GM21367 (cell line): ENCODE data around the gene TMEM184A.

Experiments
- ATAC-seq: cut with Tn5 transposase; IDR thresholded peaks from one replicate; pipeline ENCODE4 v1.9.1; 2021; ENCODE audit not compliant: unreplicated experiment

The TMEM184A gene

GRCh38 chr7:1555813-1556543 lies at the start of gene TMEM184A:
TSS of gene TMEM184A (minus strand) at chr7:1556205. CDS start at chr7:1555484, 721 bp downstream.
- no peak for ATAC-seq

- no peak for ATAC-seq
These were observed 48.4 kb upstream of the TMEM184A start for GRCh38 chr7:1604383-1604782.

- ATAC-seq, result no peak
These were observed 47.6 kb upstream of the TMEM184A start for GRCh38 chr7:1603346-1604225.

- no peak for ATAC-seq
These were observed 46.4 kb upstream of the TMEM184A start for GRCh38 chr7:1602386-1602785.

GRCh38 chr7:1601956-1602355 lies 46.0 kb upstream of the TMEM184A start:
- ATAC-seq, result no peak

- no peak for ATAC-seq
These were observed 43.8 kb upstream of the TMEM184A start for GRCh38 chr7:1599640-1600395.

GRCh38 chr7:1598961-1599639 lies 43.1 kb upstream of the TMEM184A start:
- ATAC-seq, result no peak

GRCh38 chr7:1598286-1598685 lies 42.3 kb upstream of the TMEM184A start:
- ATAC-seq, result no peak

GRCh38 chr7:1597791-1598190 lies 41.8 kb upstream of the TMEM184A start:
- no peak for ATAC-seq

- no peak for ATAC-seq
These were observed 41.2 kb upstream of the TMEM184A start for GRCh38 chr7:1597066-1597760.

GRCh38 chr7:1596181-1597043 lies 40.4 kb upstream of the TMEM184A start:
- no peak for ATAC-seq

GRCh38 chr7:1595636-1596035 lies 39.6 kb upstream of the TMEM184A start:
- ATAC-seq, result no peak

- no peak for ATAC-seq
These were observed 39.0 kb upstream of the TMEM184A start for GRCh38 chr7:1595027-1595426.

GRCh38 chr7:1593904-1594421 lies 38.0 kb upstream of the TMEM184A start:
- ATAC-seq, result no peak

- ATAC-seq, result no peak
These were observed 37.3 kb upstream of the TMEM184A start for GRCh38 chr7:1593091-1593866.

GRCh38 chr7:1592299-1592871 lies 36.4 kb upstream of the TMEM184A start:
- ATAC-seq, result no peak

GRCh38 chr7:1591876-1592275 lies 35.9 kb upstream of the TMEM184A start:
- ATAC-seq, result no peak

- no peak for ATAC-seq
These were observed 35.4 kb upstream of the TMEM184A start for GRCh38 chr7:1591396-1591795.
